ENCODE results near the gene TMEM132A. TPM values are rescaled to one million over a fixed set of nuclear protein-coding genes. Genes with fewer than 3 reads are reported as not detected.

Gene TMEM132A
- total and polyA plus RNA-seq, 4 donors, result 1.6 to 8.9 (median 3.5) TPM

- Histone ChIP-seq H3K36me3 (ENCODE audit: control insufficient read depth in 1 of 2, insufficient read depth in 2 of 2, low read length in 1 of 2) (peaks cover 0 to 7% of the 10 kb centered on the region in 2 donors), H3K4me3 (ENCODE audit: low read length in 2 of 2) (no peak overlapping the region), H3K27ac (ENCODE audit: low read depth in 1 of 2, low read length in 2 of 2) (no peak overlapping the region), H3K4me1 (ENCODE audit: control insufficient read depth in 1 of 2, insufficient read depth in 2 of 2, low read length in 2 of 2) (no peaks in the 10 kb centered on the region), H3K9me3 (ENCODE audit: control insufficient read depth, low read length) (no peaks in the 10 kb centered on the region), H3K27me3 (ENCODE audit: control insufficient read depth in 1 of 2, insufficient read depth in 2 of 2, low read length in 1 of 2) (no peaks in the 10 kb centered on the region)
- DNase-seq (no peak), ATAC-seq (ENCODE audit: low FRiP score) (no peak)
- WGBS, 2 donors, result 80 to 81% methylated on average over 3 of the region's 3 CpGs
- intact Hi-C loops (cut with DNase I), result loop anchor here (10.0 kb wide), 2 partner anchors 238 to 248 kb away; partner anchors contain the start of gene VPS37C (in 1 of the 2)
Measured at GRCh38 chr11:60916669-60917206, 7.5 kb upstream of the TMEM132A start.

- intact Hi-C loops (cut with DNase I), result loop anchor here (10.0 kb wide), 2 partner anchors 238 to 248 kb away; partner anchors contain the start of gene VPS37C (in 1 of the 2)
- Histone ChIP-seq H3K4me3 (ENCODE audit: low read length in 2 of 2) (no peak overlapping the region), H3K27me3 (ENCODE audit: control insufficient read depth in 1 of 2, insufficient read depth in 2 of 2, low read length in 1 of 2) (no peaks in the 10 kb centered on the region), H3K4me1 (ENCODE audit: control insufficient read depth in 1 of 2, insufficient read depth in 2 of 2, low read length in 2 of 2) (no peaks in the 10 kb centered on the region), H3K27ac (ENCODE audit: low read depth in 1 of 2, low read length in 2 of 2) (no peak overlapping the region), H3K36me3 (ENCODE audit: control insufficient read depth in 1 of 2, insufficient read depth in 2 of 2, low read length in 1 of 2) (peaks cover 0 to 11% of the 10 kb centered on the region in 2 donors), H3K9me3 (ENCODE audit: control insufficient read depth, low read length) (no peaks in the 10 kb centered on the region)
- no peak for ATAC-seq (ENCODE audit: low FRiP score)
- DNase-seq, result no peak
- 97 to 100% methylated on average over 1 of the region's 1 CpG for WGBS, 2 donors
Measured at GRCh38 chr11:60917267-60917666, 7.0 kb upstream of the TMEM132A start.

DNA sequence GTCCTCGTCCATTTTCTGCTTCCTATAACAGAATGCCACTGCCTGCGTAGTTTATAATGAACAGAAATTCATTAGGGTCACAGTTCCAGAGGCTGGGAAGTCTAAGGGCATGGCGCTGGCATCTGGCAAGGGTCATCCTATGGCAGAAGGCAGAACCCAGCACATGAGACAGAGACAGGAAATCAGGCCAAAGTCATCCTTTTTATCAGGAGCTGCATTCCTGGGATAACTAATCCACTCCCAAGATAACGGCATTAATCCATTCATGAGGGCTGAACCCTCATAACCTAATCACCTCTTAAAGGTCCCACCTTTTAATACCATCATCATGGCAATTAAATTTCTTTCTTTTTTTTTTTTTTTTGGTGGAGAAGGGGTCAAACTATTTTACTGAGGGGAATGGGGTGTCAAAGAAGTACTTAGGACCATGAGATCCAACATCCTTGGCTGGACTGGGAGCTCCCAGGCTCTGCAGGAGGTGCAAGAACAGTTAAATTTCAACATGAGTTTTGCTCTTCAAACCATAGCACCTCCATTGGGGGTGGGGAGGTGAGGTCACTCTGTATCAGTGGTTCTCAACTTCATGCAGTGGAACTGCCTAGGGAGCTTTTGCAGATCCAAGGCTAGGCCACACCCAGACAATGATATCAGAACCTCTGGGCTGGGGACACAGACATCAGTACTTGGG, 5.9 kb upstream of the TMEM132A start:
- H3K4me1 ChIP-seq (ENCODE audit: control insufficient read depth in 1 of 2, insufficient read depth in 2 of 2, low read length in 2 of 2), result no peaks in the 10 kb centered on the region
- H3K9me3 ChIP-seq (ENCODE audit: control insufficient read depth, low read length), result no peaks in the 10 kb centered on the region
- no peak for ATAC-seq (ENCODE audit: low FRiP score)
- 92 to 95% methylated on average over 4 of the region's 4 CpGs for WGBS, 2 donors
- H3K27me3 ChIP-seq (ENCODE audit: control insufficient read depth in 1 of 2, insufficient read depth in 2 of 2, low read length in 1 of 2), result no peaks in the 10 kb centered on the region
- peaks cover 0 to 15% of the 10 kb centered on the region in 2 donors for H3K36me3 ChIP-seq (ENCODE audit: control insufficient read depth in 1 of 2, insufficient read depth in 2 of 2, low read length in 1 of 2)
- H3K4me3 ChIP-seq (ENCODE audit: low read length in 2 of 2), result no peak overlapping the region
- DNase-seq, result no peak
- intact Hi-C loops (cut with DNase I), result loop anchor here (10.0 kb wide), 2 partner anchors 236 to 246 kb away; partner anchors contain the start of gene VPS37C (in 1 of the 2)
- no peak overlapping the region for H3K27ac ChIP-seq (ENCODE audit: low read depth in 1 of 2, low read length in 2 of 2)

DNA sequence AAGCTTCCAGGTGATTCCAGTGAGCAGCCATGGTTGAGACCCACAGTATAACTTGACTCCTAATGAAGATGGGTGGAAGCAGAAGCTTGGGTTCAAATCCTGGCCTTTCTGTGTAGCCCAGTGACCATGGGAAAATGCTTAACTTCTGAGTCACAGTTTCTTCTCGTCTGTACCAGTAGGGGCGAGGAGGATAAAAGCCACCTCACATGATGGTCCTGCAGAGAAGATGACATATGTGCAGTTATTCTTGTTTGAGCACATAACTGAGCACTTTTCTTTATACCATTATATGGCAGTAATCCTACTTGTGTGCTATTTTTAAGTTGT, 5.4 kb upstream of the TMEM132A start:
- Histone ChIP-seq H3K27me3 (ENCODE audit: control insufficient read depth in 1 of 2, insufficient read depth in 2 of 2, low read length in 1 of 2) (no peaks in the 10 kb centered on the region), H3K4me3 (ENCODE audit: low read length in 2 of 2) (no peak overlapping the region), H3K9me3 (ENCODE audit: control insufficient read depth, low read length) (no peaks in the 10 kb centered on the region), H3K36me3 (ENCODE audit: control insufficient read depth in 1 of 2, insufficient read depth in 2 of 2, low read length in 1 of 2) (peaks cover 0 to 15% of the 10 kb centered on the region in 2 donors), H3K4me1 (ENCODE audit: control insufficient read depth in 1 of 2, insufficient read depth in 2 of 2, low read length in 2 of 2) (no peaks in the 10 kb centered on the region), H3K27ac (ENCODE audit: low read depth in 1 of 2, low read length in 2 of 2) (no peak overlapping the region)
- 39 to 49% methylated on average over 2 of the region's 2 CpGs for WGBS, 2 donors
- no peak for DNase-seq
- ATAC-seq (ENCODE audit: low FRiP score), result no peak
- intact Hi-C loops (cut with DNase I), result loop anchor here (10.0 kb wide), 2 partner anchors 236 to 246 kb away; partner anchors contain the start of gene VPS37C (in 1 of the 2)

GRCh38 chr11:60919320-60919719, 4.9 kb upstream of the TMEM132A start:
- WGBS, 2 donors, result 94% methylated on average over 1 of the region's 1 CpG
- H3K4me3 ChIP-seq (ENCODE audit: low read length in 2 of 2), result no peak overlapping the region
- no peaks in the 10 kb centered on the region for H3K9me3 ChIP-seq (ENCODE audit: control insufficient read depth, low read length)
- no peaks in the 10 kb centered on the region for H3K4me1 ChIP-seq (ENCODE audit: control insufficient read depth in 1 of 2, insufficient read depth in 2 of 2, low read length in 2 of 2)
- H3K27me3 ChIP-seq (ENCODE audit: control insufficient read depth in 1 of 2, insufficient read depth in 2 of 2, low read length in 1 of 2), result no peaks in the 10 kb centered on the region
- peaks cover 0 to 15% of the 10 kb centered on the region in 2 donors for H3K36me3 ChIP-seq (ENCODE audit: control insufficient read depth in 1 of 2, insufficient read depth in 2 of 2, low read length in 1 of 2)
- ATAC-seq (ENCODE audit: low FRiP score) (no peak), DNase-seq (no peak)
- intact Hi-C loops (cut with DNase I), result loop anchor here (10.0 kb wide), 2 partner anchors 235 to 245 kb away; partner anchors contain the start of gene VPS37C (in 1 of the 2)
- no peak overlapping the region for H3K27ac ChIP-seq (ENCODE audit: low read depth in 1 of 2, low read length in 2 of 2)

DNA sequence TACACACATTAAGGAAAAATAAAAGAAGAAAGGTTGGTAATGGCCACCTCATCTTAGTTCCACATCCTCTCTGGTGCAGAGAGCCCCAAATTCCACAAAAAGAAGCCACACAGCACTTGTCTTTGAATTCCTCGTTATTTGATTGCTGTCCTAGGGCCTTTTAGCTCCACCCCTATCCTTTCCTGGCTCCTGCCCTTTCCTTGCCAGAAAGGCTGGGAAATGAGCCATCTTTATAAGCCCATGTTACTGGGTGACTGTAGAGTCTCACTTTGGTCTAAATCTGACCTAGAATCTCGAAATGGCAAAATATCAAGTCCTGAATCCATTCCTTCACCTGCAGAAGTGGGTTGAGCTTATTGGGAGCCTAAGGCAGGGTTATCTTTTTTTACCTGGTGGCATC, 4.3 kb upstream of the TMEM132A start:
- DNase-seq (no peak), ATAC-seq (ENCODE audit: low FRiP score) (no peak)
- intact Hi-C loops (cut with DNase I), result loop anchor here (10.0 kb wide), 2 partner anchors 235 to 245 kb away; partner anchors contain the start of gene VPS37C (in 1 of the 2)
- Histone ChIP-seq H3K36me3 (ENCODE audit: control insufficient read depth in 1 of 2, insufficient read depth in 2 of 2, low read length in 1 of 2) (peaks cover 0 to 15% of the 10 kb centered on the region in 2 donors), H3K4me3 (ENCODE audit: low read length in 2 of 2) (no peak overlapping the region), H3K27ac (ENCODE audit: low read depth in 1 of 2, low read length in 2 of 2) (no peak overlapping the region), H3K4me1 (ENCODE audit: control insufficient read depth in 1 of 2, insufficient read depth in 2 of 2, low read length in 2 of 2) (no peaks in the 10 kb centered on the region), H3K27me3 (ENCODE audit: control insufficient read depth in 1 of 2, insufficient read depth in 2 of 2, low read length in 1 of 2) (no peaks in the 10 kb centered on the region), H3K9me3 (ENCODE audit: control insufficient read depth, low read length) (no peaks in the 10 kb centered on the region)
- 41 to 44% methylated on average over 2 of the region's 2 CpGs for WGBS, 2 donors

GRCh38 chr11:60921259-60921658, 3.0 kb upstream of the TMEM132A start:
- Histone ChIP-seq H3K4me1 (ENCODE audit: control insufficient read depth in 1 of 2, insufficient read depth in 2 of 2, low read length in 2 of 2) (no peaks in the 10 kb centered on the region), H3K27me3 (ENCODE audit: control insufficient read depth in 1 of 2, insufficient read depth in 2 of 2, low read length in 1 of 2) (no peaks in the 10 kb centered on the region), H3K27ac (ENCODE audit: low read depth in 1 of 2, low read length in 2 of 2) (no peak overlapping the region), H3K9me3 (ENCODE audit: control insufficient read depth, low read length) (no peaks in the 10 kb centered on the region), H3K4me3 (ENCODE audit: low read length in 2 of 2) (no peak overlapping the region), H3K36me3 (ENCODE audit: control insufficient read depth in 1 of 2, insufficient read depth in 2 of 2, low read length in 1 of 2) (peaks cover 0 to 15% of the 10 kb centered on the region in 2 donors)
- 93% methylated on average over 11 of the region's 11 CpGs for WGBS, 2 donors
- intact Hi-C loops (cut with DNase I), result no loop called here
- DNase-seq, result no peak
- no peak for ATAC-seq (ENCODE audit: low FRiP score)

DNA sequence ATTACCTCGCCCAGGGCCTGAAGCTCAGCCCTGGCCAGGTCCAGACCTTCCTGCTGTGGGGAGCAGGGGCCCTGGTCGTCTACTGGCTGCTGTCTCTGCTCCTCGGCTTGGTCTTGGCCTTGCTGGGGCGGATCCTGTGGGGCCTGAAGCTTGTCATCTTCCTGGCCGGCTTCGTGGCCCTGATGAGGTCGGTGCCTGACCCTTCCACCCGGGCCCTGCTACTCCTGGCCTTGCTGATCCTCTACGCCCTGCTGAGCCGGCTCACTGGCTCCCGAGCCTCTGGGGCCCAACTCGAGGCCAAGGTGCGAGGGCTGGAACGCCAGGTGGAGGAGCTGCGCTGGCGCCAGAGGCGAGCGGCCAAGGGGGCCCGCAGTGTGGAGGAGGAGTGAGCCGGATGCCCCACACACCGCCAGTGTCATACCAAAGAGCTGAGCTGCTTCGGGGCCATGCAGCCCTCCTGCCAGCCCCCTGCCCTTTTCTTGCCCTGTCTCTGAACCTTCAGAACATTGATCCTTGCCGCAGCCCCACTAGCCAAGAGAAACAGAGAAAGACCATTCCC, 2.4 kb upstream of the TMEM132A start:
- peaks cover 0 to 15% of the 10 kb centered on the region in 2 donors for H3K36me3 ChIP-seq (ENCODE audit: control insufficient read depth in 1 of 2, insufficient read depth in 2 of 2, low read length in 1 of 2)
- H3K4me3 ChIP-seq (ENCODE audit: low read length in 2 of 2), result no peak overlapping the region
- 80 to 84% methylated on average over 22 to 23 of the region's 23 CpGs for WGBS, 2 donors
- no peaks in the 10 kb centered on the region for H3K9me3 ChIP-seq (ENCODE audit: control insufficient read depth, low read length)
- no peak for ATAC-seq (ENCODE audit: low FRiP score)
- H3K27me3 ChIP-seq (ENCODE audit: control insufficient read depth in 1 of 2, insufficient read depth in 2 of 2, low read length in 1 of 2), result no peaks in the 10 kb centered on the region
- intact Hi-C loops (cut with DNase I), result no loop called here
- no peak overlapping the region for H3K27ac ChIP-seq (ENCODE audit: low read depth in 1 of 2, low read length in 2 of 2)
- no peak for DNase-seq
- H3K4me1 ChIP-seq (ENCODE audit: control insufficient read depth in 1 of 2, insufficient read depth in 2 of 2, low read length in 2 of 2), result no peaks in the 10 kb centered on the region

Measured in aorta (tissue), 5 donors.